ENCODE data around the gene GPR161.

GRCh38 chr1:168138134-168138533, 1.4 kb upstream of the GPR161 start:
- TF ChIP-seq CTCF (conservative IDR thresholded peaks at IDR 0.05 in 1 of 2, IDR thresholded peaks at IDR 0.05 in 1 of 2; ENCODE audit: low read depth in 1 of 2, low read length in 2 of 2) (no peak), EZH2 (IDR thresholded peaks at IDR 0.05; ENCODE audit: low read length, missing control alignments) (no peak)
